HG03575 (cell line): ENCODE results near the gene GPX3.

Source experiments
- ATAC-seq: cut with Tn5 transposase; IDR thresholded peaks from one replicate; pipeline ENCODE4 v1.9.1; 2021; ENCODE audit not compliant: unreplicated experiment, insufficient number of reproducible peaks, low FRiP score; ENCODE audit errors: extremely low read depth

GPX3 gene

DNA sequence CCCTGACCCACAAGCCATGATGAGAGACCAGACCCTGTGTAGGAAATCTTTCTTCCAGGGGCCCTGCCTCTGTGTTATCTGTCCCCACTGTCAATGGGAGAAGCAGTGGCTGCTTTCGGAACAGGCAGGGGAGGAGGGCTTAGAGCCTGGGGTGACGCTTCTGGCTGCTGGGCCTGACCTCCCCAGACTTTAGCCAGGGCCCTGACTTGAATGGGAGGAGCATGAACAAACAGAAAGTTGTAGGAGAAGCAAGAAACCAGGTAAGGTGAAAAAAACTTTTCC is 12.2 kb upstream of the GPX3 start:
- ATAC-seq = no peak

DNA sequence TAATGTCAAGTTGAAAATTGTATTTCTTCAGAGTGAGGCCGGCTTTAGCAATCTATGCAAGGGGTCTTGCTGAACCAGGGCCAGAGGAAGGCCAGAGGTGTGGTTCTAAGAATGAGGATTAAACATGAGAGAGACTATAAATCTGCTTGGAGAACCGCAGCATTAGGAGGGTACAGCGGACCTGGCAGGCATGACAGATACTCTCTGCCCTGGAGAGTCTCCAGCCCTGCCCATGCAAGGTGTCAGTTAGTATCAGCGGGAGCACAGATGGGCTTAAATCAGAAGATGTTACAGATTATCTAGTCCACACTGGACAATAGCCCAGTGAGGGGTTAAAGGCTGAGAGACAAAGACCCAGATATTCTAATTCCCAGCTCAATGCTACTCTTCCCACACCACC is 11.5 kb upstream of the GPX3 start:
- ATAC-seq = no peak

DNA sequence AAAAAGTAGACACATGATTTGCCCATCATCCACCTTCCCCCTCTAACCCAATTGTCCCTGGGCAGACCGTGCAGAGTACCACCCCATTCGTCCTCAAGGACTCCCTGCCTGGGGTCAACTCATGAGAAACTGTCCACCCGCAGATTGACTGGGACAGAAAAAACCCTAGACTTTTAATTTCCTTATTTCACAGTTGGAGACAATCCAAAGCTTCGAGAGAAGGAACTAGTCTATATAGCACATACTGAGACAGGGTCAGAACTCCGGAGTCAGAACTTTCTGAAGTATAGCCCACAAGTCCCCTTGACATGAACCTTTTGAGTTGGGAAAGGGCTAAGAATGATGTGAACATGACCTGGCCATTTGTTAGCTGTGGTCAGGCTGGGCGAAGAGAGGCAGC is 7.5 kb upstream of the GPX3 start:
- no peak for ATAC-seq

DNA sequence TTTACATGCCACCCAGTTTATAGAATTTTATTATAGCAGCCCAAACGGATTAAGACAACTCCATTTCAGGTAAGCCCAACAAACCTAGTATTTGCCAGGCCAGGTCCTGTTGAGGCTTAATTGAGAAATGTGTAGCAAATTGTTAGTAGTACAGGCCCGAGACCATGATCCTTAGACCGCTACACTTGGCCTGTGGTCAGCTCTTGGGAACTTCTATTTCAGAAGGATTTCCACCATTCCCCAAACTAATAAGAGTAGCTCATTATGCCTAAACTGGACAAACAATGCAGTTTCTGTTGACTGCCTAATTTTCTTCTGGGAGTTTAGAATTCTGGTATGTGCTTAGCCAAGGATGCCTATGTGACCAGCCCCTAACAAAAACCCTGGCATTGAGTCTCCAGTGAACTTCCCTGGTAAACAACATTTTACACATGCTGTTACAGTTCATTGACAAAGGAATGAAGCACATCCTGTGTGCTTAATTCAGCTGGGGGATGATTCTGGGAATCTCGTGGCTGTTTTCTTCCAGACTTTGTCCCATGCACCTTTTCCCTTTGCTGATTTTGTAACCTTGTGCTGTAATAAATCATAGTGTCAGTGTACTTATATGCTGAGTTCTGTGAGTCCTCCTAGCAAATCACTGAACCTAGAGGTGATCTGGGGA is 5.6 kb upstream of the GPX3 start:
- ATAC-seq = no peak

DNA sequence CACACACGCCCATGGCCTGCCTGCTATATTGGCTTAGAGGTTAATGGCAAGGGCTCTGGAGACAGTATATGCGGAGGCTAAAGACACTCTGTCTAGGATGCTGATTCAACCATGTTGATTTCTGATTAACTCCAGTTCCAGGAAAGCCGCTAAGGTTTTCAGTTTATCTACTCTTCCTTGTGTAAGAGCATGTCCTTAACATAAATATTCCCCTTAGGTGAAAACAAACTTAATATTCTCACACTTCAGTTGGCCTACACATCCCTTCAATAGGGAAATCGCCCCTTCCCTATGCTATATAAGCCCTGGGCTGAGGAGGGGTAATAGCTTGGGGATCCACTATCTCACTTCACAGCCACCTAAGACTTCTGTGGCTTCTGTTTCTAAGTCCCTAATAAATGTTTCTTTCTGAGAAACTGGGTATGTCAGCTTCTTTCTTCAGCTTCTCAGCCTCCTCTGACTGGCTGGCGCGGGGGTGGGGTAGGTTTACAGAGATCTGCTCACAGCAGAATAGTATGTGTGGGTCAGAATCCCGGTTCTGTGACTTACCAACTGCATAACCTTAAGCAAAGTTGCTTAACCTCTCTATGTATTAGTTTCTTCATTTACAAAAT is 4.3 kb upstream of the GPX3 start:
- no peak for ATAC-seq

DNA sequence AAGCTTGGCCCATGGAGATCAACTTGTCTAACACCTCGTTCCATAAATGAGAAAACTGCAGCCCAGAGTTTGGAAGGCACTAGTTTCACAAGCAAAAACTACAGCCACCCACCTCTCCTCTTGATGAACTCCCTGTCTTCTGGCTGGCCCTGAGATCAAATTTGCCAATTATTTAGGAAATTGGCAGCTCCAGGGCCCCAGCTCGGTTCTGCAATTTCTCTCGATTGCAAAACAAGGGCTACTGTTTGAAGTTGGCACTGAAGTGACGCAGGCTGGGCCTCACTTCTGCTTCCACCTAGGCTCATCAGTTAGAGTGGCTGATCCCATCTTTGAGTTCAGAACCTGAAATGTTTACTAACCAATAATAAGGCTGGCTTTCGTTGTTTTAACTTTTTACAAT is 3.7 kb upstream of the GPX3 start:
- no peak for ATAC-seq

DNA sequence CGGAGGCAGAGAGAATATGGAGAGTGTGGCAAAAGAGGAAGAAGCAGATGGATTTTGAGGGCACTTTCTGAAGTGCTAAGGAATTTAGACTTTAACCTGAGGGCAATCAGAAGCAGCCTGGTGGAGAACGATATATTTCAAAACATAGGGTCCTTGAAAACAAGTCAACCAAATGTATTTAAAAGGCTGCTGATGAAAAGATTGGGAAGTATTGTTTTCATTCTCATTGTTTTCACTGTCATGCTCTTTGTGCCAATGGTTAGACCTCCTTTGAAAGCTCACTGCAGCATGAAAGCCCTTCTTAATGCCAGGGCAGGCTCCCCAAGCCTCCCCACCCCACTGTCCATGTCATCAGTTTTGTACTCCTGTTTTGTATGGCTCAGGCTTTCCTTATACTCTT is 2.5 kb upstream of the GPX3 start:
- no peak for ATAC-seq

DNA sequence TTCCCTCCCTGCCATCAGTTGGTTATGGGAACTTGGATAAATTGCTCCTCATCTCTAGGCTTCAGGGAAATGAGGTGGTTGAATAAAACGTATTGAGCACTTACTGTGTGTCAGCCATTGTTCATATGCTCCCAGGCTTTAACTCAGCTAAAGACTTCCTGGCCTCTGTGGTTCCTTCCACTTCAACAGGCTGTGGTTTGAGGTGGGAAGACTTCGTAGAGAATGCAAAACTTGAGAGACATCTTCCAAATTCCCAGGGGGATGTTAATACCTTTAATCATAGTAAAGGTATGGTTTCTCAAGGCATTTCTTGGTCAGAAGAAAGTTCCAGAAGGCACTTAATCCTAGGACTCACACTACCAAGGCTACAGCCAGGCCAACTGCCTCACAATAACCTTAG is 1.5 kb upstream of the GPX3 start:
- ATAC-seq = no peak

DNA sequence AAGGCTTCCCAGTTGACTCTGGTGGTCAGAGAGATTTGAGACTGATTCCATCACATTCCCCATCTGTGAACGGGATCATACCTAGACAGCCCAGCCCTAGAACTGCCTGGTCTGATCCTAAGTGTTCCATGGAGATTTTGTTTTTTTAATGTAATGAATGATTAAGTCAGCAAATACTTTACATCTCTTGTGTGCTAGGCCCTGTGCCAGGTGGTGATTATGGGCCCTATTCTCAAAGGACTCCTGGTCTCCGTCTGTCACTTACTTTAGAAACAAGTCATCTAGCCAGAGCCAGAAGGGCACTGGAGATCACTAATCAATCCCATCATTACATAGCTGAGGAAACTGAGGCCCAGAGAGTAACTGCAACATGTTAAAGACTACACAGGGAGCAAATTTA is 1.1 kb upstream of the GPX3 start:
- ATAC-seq = no peak

DNA sequence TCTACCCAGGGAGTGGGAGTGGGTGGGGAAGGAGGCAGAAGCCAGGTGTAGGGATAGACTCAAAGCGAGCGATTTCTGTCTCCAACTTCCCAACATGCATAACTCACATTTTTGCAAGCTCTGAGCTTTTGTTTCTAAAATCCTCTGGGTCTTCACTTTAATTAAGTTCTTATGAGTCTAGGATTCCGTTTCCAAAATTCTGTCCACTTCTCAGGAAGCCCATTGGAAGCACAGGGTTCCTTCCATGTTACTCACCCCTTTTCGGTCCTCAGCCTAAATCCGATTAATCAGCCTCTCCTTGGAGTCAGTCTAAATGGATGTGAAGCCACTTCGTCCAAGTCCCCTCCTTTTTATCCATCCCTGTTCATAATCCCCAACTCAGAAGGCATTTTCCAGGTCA is 1.4 kb downstream of the GPX3 start:
- no peak for ATAC-seq

DNA sequence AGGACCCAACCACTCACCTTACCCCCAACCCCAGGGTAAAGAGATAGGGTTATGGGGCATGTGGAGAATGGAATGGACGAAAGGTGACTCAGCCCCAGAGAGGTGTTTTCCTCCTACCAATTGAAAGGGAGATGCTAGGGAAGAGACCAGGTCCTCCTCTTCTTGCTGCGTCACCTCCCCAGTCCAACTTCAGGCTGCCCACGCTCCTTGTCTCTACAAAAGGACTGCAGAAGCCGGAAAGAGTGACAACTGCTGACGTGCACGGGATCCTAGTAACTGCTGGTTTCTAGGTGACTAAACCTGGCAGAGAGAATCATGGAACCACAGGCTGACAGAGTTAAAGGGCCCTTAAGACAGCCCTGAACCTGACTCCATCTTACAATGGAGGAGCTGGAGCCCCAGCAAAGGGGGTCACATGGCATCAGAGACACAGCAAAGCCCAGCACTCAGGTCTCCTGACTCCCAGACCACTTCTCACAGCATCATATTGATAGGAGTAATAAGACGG is 2.2 kb downstream of the GPX3 start:
- ATAC-seq = no peak

DNA sequence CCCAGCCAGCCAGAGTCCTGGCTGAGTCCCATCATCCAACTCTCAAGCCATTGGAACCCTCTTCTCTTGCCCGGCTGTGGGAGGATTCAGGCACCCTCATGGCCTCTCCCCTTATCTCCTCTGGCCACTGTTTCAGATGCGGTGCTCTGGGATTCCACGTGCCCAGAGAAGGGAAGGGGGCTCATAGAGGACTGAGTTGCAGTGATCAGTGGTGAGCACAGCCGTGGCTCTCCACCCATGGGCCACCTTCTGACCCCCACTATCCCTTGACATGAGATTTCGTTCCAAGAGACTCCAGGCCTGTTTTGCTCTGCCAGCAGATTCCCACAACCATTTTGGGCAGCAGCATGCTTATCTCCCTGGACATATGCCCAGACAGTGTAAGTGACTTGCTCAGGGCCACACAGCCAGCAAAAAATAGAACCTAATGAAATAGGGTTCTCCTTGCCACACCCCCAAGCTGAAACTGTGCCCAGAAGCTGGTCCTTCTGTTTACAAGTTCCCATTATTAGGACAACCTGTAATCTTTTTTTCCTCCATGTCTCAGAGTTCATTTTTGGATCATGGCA is 2.7 kb downstream of the GPX3 start:
- ATAC-seq = no peak

DNA sequence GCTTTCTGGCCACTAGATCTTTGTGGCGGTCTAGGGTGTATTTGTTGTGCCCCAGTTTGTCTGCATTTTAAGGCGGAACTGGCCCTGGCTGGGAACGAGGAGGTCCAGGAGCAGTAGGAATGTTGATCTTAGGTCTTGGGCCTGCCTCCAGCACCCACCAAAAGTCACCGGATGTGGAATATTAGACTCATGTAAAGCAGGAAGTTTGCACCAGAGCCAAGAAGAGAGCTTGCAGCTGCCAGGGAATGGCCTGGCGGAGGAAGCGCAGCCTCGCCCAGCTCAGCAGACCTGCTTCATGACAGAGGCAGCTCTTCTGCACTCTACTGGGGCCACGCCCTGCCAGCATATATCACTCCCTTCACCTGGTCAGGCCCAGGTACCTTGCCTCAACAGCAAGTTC is 3.3 kb downstream of the GPX3 start:
- no peak for ATAC-seq

DNA sequence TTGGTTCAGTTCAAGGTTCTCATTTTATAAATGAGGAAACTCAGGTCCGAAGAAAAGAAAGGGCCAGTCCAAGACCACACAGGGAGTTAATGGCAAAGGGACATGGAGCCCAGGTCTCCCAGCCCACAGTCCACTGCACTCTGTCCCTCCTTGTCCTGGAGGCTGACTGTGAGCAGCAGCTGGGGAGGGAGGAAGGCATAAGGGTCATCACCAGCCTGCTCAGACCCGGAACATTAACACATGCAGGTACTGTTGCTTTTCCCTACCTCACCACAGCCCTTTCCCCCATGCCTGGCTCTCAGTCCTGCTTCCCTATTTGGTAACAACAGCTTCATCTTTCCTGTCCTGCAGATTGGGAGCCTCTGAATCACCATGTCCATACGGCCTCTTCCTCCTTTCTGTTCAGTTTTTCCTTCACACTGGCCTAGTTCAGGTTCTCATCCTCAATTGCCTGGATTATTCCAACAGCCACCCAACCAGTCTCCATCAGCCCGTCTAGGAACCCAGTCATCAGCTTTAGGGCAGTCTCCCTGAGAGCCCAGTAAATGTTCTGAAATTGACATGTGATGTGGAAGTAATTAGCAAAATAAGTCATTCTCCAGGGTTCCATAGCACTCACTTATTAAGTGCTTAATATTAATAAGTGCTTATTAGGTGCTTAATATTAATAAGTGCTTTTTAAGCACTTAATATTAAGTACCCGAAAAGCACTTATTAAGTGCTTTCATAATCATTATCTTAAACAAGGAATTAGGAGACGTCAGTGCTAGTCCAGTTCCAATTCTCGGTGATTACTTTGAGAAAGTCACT is 4.3 kb downstream of the GPX3 start:
- ATAC-seq = no peak

DNA sequence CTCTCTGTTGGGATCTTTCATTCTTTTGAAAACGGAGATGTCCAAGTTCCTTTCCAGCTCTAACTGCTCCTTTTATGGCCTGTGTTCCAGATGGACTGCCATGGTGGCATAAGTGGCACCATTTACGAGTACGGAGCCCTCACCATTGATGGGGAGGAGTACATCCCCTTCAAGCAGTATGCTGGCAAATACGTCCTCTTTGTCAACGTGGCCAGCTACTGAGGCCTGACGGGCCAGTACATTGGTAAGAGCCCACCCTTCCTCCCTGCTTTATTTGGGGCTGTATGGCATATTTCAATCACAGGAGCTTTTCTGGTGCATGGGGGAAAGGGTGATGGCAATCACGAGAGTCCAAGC is 4.8 kb downstream of the GPX3 start:
- no peak for ATAC-seq

DNA sequence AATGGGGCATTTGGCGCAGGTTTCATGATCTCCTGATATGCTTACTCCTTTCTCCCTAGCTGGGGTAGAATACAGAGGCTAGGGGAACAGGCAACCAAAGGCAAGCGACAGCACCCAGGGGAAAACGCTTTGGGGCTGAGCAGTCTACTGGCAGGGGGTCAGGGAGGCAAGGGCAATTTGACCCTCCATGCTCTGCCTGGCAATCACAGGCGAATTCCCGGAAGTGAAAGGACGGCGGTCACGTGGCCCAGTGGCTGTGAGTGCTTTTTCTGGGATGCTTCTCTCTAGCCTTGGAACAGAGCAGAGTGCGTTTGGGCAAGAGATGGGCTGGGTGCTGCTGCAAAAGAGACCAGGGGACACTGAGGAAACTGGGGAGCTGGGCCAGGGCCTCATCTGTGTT is 5.7 kb downstream of the GPX3 start:
- ATAC-seq = no peak

DNA sequence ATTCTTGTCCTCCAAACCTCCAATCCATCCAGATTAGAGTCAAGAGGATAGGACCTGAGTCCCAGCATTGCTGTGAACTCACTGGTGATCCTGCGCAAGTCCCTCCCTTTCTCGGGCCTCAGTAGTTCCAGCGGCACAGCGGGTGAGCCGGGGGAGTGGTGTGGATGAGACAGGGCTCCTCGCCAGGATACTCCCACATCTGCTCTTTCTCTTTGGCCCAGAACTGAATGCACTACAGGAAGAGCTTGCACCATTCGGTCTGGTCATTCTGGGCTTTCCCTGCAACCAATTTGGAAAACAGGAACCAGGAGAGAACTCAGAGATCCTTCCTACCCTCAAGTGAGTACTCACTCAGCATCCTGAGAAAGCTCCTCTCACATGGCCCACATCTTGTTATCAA is 6.3 kb downstream of the GPX3 start:
- ATAC-seq = no peak

DNA sequence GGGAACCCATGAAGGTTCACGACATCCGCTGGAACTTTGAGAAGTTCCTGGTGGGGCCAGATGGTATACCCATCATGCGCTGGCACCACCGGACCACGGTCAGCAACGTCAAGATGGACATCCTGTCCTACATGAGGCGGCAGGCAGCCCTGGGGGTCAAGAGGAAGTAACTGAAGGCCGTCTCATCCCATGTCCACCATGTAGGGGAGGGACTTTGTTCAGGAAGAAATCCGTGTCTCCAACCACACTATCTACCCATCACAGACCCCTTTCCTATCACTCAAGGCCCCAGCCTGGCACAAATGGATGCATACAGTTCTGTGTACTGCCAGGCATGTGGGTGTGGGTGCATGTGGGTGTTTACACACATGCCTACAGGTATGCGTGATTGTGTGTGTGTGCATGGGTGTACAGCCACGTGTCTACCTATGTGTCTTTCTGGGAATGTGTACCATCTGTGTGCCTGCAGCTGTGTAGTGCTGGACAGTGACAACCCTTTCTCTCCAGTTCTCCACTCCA is 7.6 kb downstream of the GPX3 start:
- ATAC-seq = no peak

DNA sequence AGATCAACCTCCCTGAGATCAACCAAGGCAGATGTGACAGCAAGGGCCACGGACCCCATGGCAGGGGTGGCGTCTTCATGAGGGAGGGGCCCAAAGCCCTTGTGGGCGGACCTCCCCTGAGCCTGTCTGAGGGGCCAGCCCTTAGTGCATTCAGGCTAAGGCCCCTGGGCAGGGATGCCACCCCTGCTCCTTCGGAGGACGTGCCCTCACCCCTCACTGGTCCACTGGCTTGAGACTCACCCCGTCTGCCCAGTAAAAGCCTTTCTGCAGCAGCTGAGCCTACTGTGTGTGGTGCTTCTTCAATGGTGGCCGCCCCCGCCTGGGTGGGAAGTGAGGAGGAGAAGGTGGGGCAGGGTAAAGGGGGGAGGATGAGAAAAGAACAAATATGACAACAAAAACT is 8.3 kb downstream of the GPX3 start:
- no peak for ATAC-seq
